Astrocyte (in vitro differentiated cells and primary cell): ENCODE results near the gene MTUS2. TPM values are rescaled to one million over a fixed set of nuclear protein-coding genes. Genes with fewer than 3 reads are reported as not detected.

Source experiments
- DNase-seq: peaks from one replicate; pipeline ENCODE4 v3.0.0-alpha.2; 2010; ENCODE audit warnings: low read depth
- FAIRE-seq: peaks from 2 replicates; lab custom pipeline; 2011; peaks lifted over from hg19 to GRCh38; lab: Jason Lieb, UNC
- H2AFZ ChIP-seq: 2 replicates; pipeline ENCODE4 v1.6.0; 2012; ENCODE audit warnings: low read depth, low read length, inconsistent platforms
- H3K27ac ChIP-seq: 2 replicates; pipeline ENCODE4 v1.5.1; 2011; ENCODE audit warnings: low read depth, low read length, inconsistent platforms
- H3K27me3 ChIP-seq: 2 replicates; pipeline ENCODE4 v1.6.0; 2011; ENCODE audit warnings: low read length, inconsistent platforms; ENCODE audit not compliant: insufficient read depth
- H3K36me3 ChIP-seq: 2 replicates; pipeline ENCODE4 v1.5.1; 2011; ENCODE audit warnings: low read length, inconsistent platforms; ENCODE audit not compliant: insufficient read depth
- H3K4me1 ChIP-seq: 2 replicates; pipeline ENCODE4 v1.5.1; 2011; ENCODE audit warnings: low read length, inconsistent platforms; ENCODE audit not compliant: insufficient read depth
- H3K4me2 ChIP-seq: 2 replicates; pipeline ENCODE4 v1.6.0; 2012; ENCODE audit warnings: low read length, inconsistent platforms
- H3K4me3 ChIP-seq: 2 replicates; pipeline ENCODE4 v1.5.1; 2011; ENCODE audit warnings: low read depth, mild to moderate bottlenecking, low read length, inconsistent platforms; ENCODE audit not compliant: insufficient read depth
- H3K79me2 ChIP-seq: 2 replicates; pipeline ENCODE4 v1.6.0; 2012; ENCODE audit warnings: mild to moderate bottlenecking, low read length, inconsistent platforms; ENCODE audit not compliant: insufficient read depth
- H3K9ac ChIP-seq: 2 replicates; pipeline ENCODE4 v1.6.0; 2012; ENCODE audit warnings: mild to moderate bottlenecking, low read length, inconsistent platforms
- H3K9me3 ChIP-seq: 2 replicates; pipeline ENCODE4 v1.5.1; 2012; ENCODE audit warnings: low read depth, mild to moderate bottlenecking, low read length, inconsistent platforms; ENCODE audit not compliant: insufficient read depth
- H4K20me1 ChIP-seq: 2 replicates; pipeline ENCODE4 v1.6.0; 2012; ENCODE audit warnings: low read length, inconsistent platforms; ENCODE audit not compliant: insufficient read depth
- H3K27ac Mint-ChIP-seq: one replicate; pipeline ENCODE4 v1.8.0; 2021; ENCODE audit warnings: mild to moderate bottlenecking, mixed read lengths; ENCODE audit not compliant: unreplicated experiment
- H3K27me3 Mint-ChIP-seq: one replicate; pipeline ENCODE4 v1.8.0; 2021; ENCODE audit warnings: low read depth, mixed read lengths; ENCODE audit not compliant: unreplicated experiment
- H3K36me3 Mint-ChIP-seq: one replicate; pipeline ENCODE4 v1.8.0; 2021; ENCODE audit warnings: low read depth, mixed read lengths; ENCODE audit not compliant: unreplicated experiment
- H3K4me1 Mint-ChIP-seq: one replicate; pipeline ENCODE4 v1.8.0; 2021; ENCODE audit warnings: low read depth, mixed read lengths; ENCODE audit not compliant: unreplicated experiment
- H3K4me3 Mint-ChIP-seq: one replicate; pipeline ENCODE4 v1.8.0; 2021; ENCODE audit warnings: mild to moderate bottlenecking, moderate library complexity, mixed read lengths; ENCODE audit not compliant: unreplicated experiment
- H3K9me3 Mint-ChIP-seq: one replicate; pipeline ENCODE4 v1.8.0; 2021; ENCODE audit warnings: mild to moderate bottlenecking, mixed read lengths; ENCODE audit not compliant: unreplicated experiment
- CTCF ChIP-seq: IDR thresholded peaks from 2 replicates; pipeline ENCODE4 v1.5.1; 2011; ENCODE audit warnings: low read depth, mild to moderate bottlenecking, inconsistent platforms, low read length, moderate library complexity; ENCODE audit not compliant: insufficient read depth
- EZH2 ChIP-seq: IDR thresholded peaks from 2 replicates; pipeline ENCODE4 v1.6.1; 2012; ENCODE audit warnings: mild to moderate bottlenecking, low read length, inconsistent platforms; ENCODE audit not compliant: insufficient read depth
- total RNA-seq: library from RNA; stranded (reverse); gene quantifications from 2 replicates; pipeline ENCODE4 v1.2.1, GENCODE V29; 2021

Gene MTUS2
- total RNA-seq, 1 donor from 2014 or later, result 0.50 TPM

- FAIRE-seq (no peak), DNase-seq (no peak)
- Mint-ChIP-seq H3K36me3 (no peaks in the 10 kb centered on the region), H3K27me3 (peaks cover 4% of the 10 kb centered on the region), H3K4me3 (no peak overlapping the region), H3K27ac (no peak overlapping the region), H3K9me3 (peaks cover 2% of the 10 kb centered on the region), H3K4me1 (no peaks in the 10 kb centered on the region)
- Histone ChIP-seq H3K4me3 (no peak overlapping the region), H4K20me1 (no peaks in the 10 kb centered on the region), H3K4me1 (no peaks in the 10 kb centered on the region), H2AFZ (no peak overlapping the region), H3K79me2 (no peaks in the 10 kb centered on the region), H3K9ac (no peak overlapping the region), H3K36me3 (no peaks in the 10 kb centered on the region), H3K27ac (no peak overlapping the region), H3K4me2 (no peak overlapping the region), H3K9me3 (peaks cover 4% of the 10 kb centered on the region), H3K27me3 (no peaks in the 10 kb centered on the region)
- TF ChIP-seq CTCF (no peak), EZH2 (no peak)
These were observed 202.3 kb downstream of the MTUS2 start for GRCh38 chr13:29022410-29022809.

DNA sequence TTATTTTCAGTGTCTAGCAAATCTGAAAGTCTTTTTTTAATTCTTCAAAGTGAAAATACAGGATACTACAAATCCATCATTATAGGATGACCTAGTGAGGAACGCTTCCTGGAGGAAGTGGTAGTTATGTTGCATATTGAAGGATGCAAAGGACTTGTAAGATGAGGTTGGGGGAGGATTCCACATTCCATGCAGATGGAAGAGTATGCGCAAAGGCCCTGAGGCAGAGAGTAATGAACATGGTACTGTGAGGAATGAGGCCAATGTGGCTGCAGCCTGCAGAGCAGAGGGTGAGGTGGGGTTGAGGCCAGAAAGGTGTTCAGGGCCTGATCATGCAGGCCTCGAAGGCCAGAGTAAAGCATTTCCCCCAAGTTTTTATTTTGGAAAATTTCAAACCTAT, 202.8 kb downstream of the MTUS2 start:
- DNase-seq, result no peak
- H3K4me3 Mint-ChIP-seq, result no peak overlapping the region
- no peaks in the 10 kb centered on the region for H3K79me2 ChIP-seq

More for the DNA sequence above, 202.8 kb downstream of the MTUS2 start:
- Mint-ChIP-seq H3K27me3 (peaks cover 4% of the 10 kb centered on the region), H3K36me3 (no peaks in the 10 kb centered on the region), H3K9me3 (peaks cover 2% of the 10 kb centered on the region), H3K27ac (no peak overlapping the region), H3K4me1 (no peaks in the 10 kb centered on the region)
- no peak overlapping the region for H3K4me2 ChIP-seq
- no peak overlapping the region for H3K27ac ChIP-seq
- no peaks in the 10 kb centered on the region for H3K4me1 ChIP-seq
- no peak overlapping the region for H3K9ac ChIP-seq
- TF ChIP-seq EZH2 (no peak), CTCF (no peak)
- H3K27me3 ChIP-seq, result no peaks in the 10 kb centered on the region
- no peak for FAIRE-seq
- no peak overlapping the region for H2AFZ ChIP-seq
- no peaks in the 10 kb centered on the region for H3K36me3 ChIP-seq
- no peak overlapping the region for H3K4me3 ChIP-seq
- peaks cover 4% of the 10 kb centered on the region for H3K9me3 ChIP-seq
- H4K20me1 ChIP-seq, result no peaks in the 10 kb centered on the region
